ENCODE measurements around the gene IGF2BP3. TPM values are rescaled to one million over a fixed set of nuclear protein-coding genes. Genes with fewer than 3 reads are reported as not detected.

The IGF2BP3 gene
- total and polyA plus RNA-seq, 10 of the 15 experiments (the other 5 are each of a cell fraction or from before 2014, with no cell fraction given) = 4.6 to 61.2 (median 36.9) TPM

- ATAC-seq (no peak), DNase-seq (ENCODE audit: low read depth, low spot score) (no peak), FAIRE-seq (no peak)
- Histone ChIP-seq H3K9me3 (replicated peaks; ENCODE audit: control insufficient read depth, insufficient read depth, low read length) (no peaks in the 10 kb centered on the region), H3K27me3 (replicated peaks in 1 of 2; ENCODE audit: control insufficient read depth in 2 of 2, insufficient read depth in 2 of 2, low read length in 1 of 2) (no peaks in the 10 kb centered on the region), H3K4me3 (no peak overlapping the region), H3K27ac (ENCODE audit: control insufficient read depth, insufficient read depth) (no peak overlapping the region), H3K9ac (ENCODE audit: control insufficient read depth, insufficient read depth, low read length) (no peak overlapping the region), H2AFZ (ENCODE audit: control insufficient read depth, low read depth, low read length) (no peak overlapping the region), H4K20me1 (ENCODE audit: control insufficient read depth, insufficient read depth) (no peaks in the 10 kb centered on the region), H3K4me2 (ENCODE audit: control insufficient read depth, insufficient read depth) (no peak overlapping the region), H3K79me2 (ENCODE audit: control insufficient read depth, insufficient read depth, low read length) (no peaks in the 10 kb centered on the region), H3K36me3 (ENCODE audit: control insufficient read depth in 2 of 2, insufficient read depth in 2 of 2, low read length in 1 of 2) (peaks cover 0 to 17% of the 10 kb centered on the region in 2 experiments), H3K4me1 (ENCODE audit: control insufficient read depth, insufficient read depth, low read length) (peaks cover 9% of the 10 kb centered on the region)
- in situ Hi-C loops (cut with MboI) = no loop called here
- no peak for TF ChIP-seq MLLT1 (IDR thresholded peaks at IDR 0.05)
- no peak for TF ChIP-seq CHD1 (IDR thresholded peaks at IDR 0.05; ENCODE audit: low read depth, low read length)
- no peak for TF ChIP-seq KDM1A (IDR thresholded peaks at IDR 0.05; ENCODE audit: borderline replicate concordance)
- TF ChIP-seq MTA2 (IDR thresholded peaks at IDR 0.05; ENCODE audit: low read depth) = no peak
- TF ChIP-seq NRF1 (conservative IDR thresholded peaks at IDR 0.05; ENCODE audit: low read depth, low read length) = no peak
- TF ChIP-seq, protein P1, sequence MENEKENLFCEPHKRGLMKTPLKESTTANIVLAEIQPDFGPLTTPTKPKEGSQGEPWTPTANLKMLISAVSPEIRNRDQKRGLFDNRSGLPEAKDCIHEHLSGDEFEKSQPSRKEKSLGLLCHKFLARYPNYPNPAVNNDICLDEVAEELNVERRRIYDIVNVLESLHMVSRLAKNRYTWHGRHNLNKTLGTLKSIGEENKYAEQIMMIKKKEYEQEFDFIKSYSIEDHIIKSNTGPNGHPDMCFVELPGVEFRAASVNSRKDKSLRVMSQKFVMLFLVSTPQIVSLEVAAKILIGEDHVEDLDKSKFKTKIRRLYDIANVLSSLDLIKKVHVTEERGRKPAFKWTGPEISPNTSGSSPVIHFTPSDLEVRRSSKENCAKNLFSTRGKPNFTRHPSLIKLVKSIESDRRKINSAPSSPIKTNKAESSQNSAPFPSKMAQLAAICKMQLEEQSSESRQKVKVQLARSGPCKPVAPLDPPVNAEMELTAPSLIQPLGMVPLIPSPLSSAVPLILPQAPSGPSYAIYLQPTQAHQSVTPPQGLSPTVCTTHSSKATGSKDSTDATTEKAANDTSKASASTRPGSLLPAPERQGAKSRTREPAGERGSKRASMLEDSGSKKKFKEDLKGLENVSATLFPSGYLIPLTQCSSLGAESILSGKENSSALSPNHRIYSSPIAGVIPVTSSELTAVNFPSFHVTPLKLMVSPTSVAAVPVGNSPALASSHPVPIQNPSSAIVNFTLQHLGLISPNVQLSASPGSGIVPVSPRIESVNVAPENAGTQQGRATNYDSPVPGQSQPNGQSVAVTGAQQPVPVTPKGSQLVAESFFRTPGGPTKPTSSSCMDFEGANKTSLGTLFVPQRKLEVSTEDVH (IDR thresholded peaks at IDR 0.05; ENCODE audit: low read depth, partially characterized antibody) = no peak
- no peak for TF ChIP-seq RCOR1 (conservative IDR thresholded peaks at IDR 0.05; ENCODE audit: low read depth, low read length)
- RAD21 ChIA-PET (ENCODE audit: unreplicated experiment) = no interaction called here
- intact Hi-C loops (cut with micrococcal nuclease; ENCODE audit: unreplicated experiment) = loop anchor here (10.0 kb wide), 1 partner anchor 159 kb away; the partner anchor contains the start of gene NUP42
- CTCF ChIA-PET = interaction anchor here (0.9 to 2.0 kb wide), 3 partner anchors 14 to 203 kb away, joined by 3 to 8 read pairs (median 3); no protein-coding TSS in a partner anchor
- SMC1A ChIA-PET (ENCODE audit: uncharacterized antibody, unreplicated experiment) = interaction anchor here (0.7 to 1.9 kb wide), 3 partner anchors 14 to 129 kb away, joined by 3 to 4 read pairs (median 3); no protein-coding TSS in a partner anchor
- POLR2A ChIA-PET = interaction anchor here (0.6 kb wide), 1 partner anchor 116 kb away, joined by 3 read pairs; no protein-coding TSS in a partner anchor
- WGBS (ENCODE audit: insufficient coverage, insufficient replicate concordance, low lambda C conversion rate, missing lambda C conversion rate) = 57% methylated on average over 9 of the region's 9 CpGs
- BruUV-seq (replicated peaks) = no TSS peak
These were observed 126.3 kb downstream of the IGF2BP3 start for GRCh38 chr7:23343806-23344475.

Measured in GM12878 (cell line).